Liver (tissue), 3 donors: ENCODE measurements around the gene PCNT.

Source experiments
- ATF3 ChIP-seq: IDR thresholded peaks from 2 replicates; pipeline ENCODE4 v1.6.1; 2016; ENCODE audit warnings: antibody characterized with exemption
- CTCF ChIP-seq: fragments of 150-350 bp; IDR thresholded peaks from 2 replicates; pipeline ENCODE4 v1.5.1; 2017; ENCODE audit warnings: improper control_type of control experiment, low read depth, low read length; ENCODE audit not compliant: missing input control
- EGR1 ChIP-seq, 2 donors: IDR thresholded peaks; 2 replicates each; pipeline ENCODE4 v1.6.1; 2016 to 2018; ENCODE audit warnings: antibody characterized with exemption in 2 of 2, low read depth in 2 of 2
- FOXA1 ChIP-seq: IDR thresholded peaks from 2 replicates; pipeline ENCODE4 v1.6.1; 2016; ENCODE audit warnings: antibody characterized with exemption
- RAD21 ChIP-seq, 2 donors: IDR thresholded peaks; 2 replicates each; pipeline ENCODE4 v1.6.1; 2016; ENCODE audit warnings: antibody characterized with exemption in 2 of 2, mild to moderate bottlenecking in 2 of 2
- REST ChIP-seq: IDR thresholded peaks from 2 replicates; pipeline ENCODE4 v1.6.1; 2016; ENCODE audit warnings: antibody characterized with exemption, mild to moderate bottlenecking
- SP1 ChIP-seq: IDR thresholded peaks from 2 replicates; pipeline ENCODE4 v1.6.1; 2018; ENCODE audit warnings: antibody characterized with exemption, mild to moderate bottlenecking
- TAF1 ChIP-seq: conservative IDR thresholded peaks from 2 replicates; pipeline ENCODE4 v1.6.1; 2016; ENCODE audit warnings: antibody characterized with exemption, mild to moderate bottlenecking
- donor health status: healthy.
- donor health status: healthy.

GRCh38 chr21:46441331-46441730 is 117.4 kb downstream of the PCNT start:
- no peak for TF ChIP-seq ATF3
- no peak for TF ChIP-seq CTCF
- no peak for TF ChIP-seq SP1
- no peak for TF ChIP-seq EGR1 (IDR thresholded peaks at IDR 0.05; ENCODE audit: low read depth in 2 of 2)
- TF ChIP-seq TAF1: no peak
- TF ChIP-seq REST: no peak
- TF ChIP-seq RAD21 (IDR thresholded peaks at IDR 0.05): no peak
- no peak for TF ChIP-seq FOXA1
